Globus pallidus (tissue), 1 donor: Measurements from ENCODE around the gene ALDOB.

Source experiments
- DNase-seq: peaks from one replicate; pipeline ENCODE4 v3.0.0-alpha.2; 2015; ENCODE audit warnings: low spot score

The ALDOB gene

GRCh38 chr9:101435601-101436079 is at the start of gene ALDOB:
Gene ALDOB (minus strand): TSS chr9:101435774. CDS start chr9:101430887, 4,887 bp downstream.
- DNase-seq, result no peak

GRCh38 chr9:101484046-101484445 is 48.5 kb upstream of the ALDOB start:
- DNase-seq, result no peak

- no peak for DNase-seq
Observed at GRCh38 chr9:101481261-101481660, 45.7 kb upstream of the ALDOB start.

- no peak for DNase-seq
Observed at GRCh38 chr9:101480386-101480785, 44.8 kb upstream of the ALDOB start.

- DNase-seq, result no peak
Observed at GRCh38 chr9:101479338-101480030, 43.9 kb upstream of the ALDOB start.

GRCh38 chr9:101478906-101479305 is 43.3 kb upstream of the ALDOB start:
- DNase-seq, result no peak

GRCh38 chr9:101478444-101478843 is 42.9 kb upstream of the ALDOB start:
- DNase-seq, result no peak

- DNase-seq, result no peak
Observed at GRCh38 chr9:101477736-101478135, 42.2 kb upstream of the ALDOB start.

GRCh38 chr9:101477214-101477613 is 41.6 kb upstream of the ALDOB start:
- no peak for DNase-seq

GRCh38 chr9:101476576-101477208 is 41.1 kb upstream of the ALDOB start:
- no peak for DNase-seq

- DNase-seq, result no peak
Observed at GRCh38 chr9:101472891-101473290, 37.3 kb upstream of the ALDOB start.

- DNase-seq, result no peak
Observed at GRCh38 chr9:101470929-101471328, 35.4 kb upstream of the ALDOB start.

- DNase-seq, result no peak
Observed at GRCh38 chr9:101470021-101470420, 34.4 kb upstream of the ALDOB start.

- DNase-seq, result no peak
Observed at GRCh38 chr9:101469026-101469425, 33.5 kb upstream of the ALDOB start.

- DNase-seq, result peak; percentile 88
Observed at GRCh38 chr9:101468116-101468515, 32.5 kb upstream of the ALDOB start.

GRCh38 chr9:101467690-101468089 is 32.1 kb upstream of the ALDOB start:
- peak; percentile 54 for DNase-seq

GRCh38 chr9:101466863-101467262 is 31.3 kb upstream of the ALDOB start:
- DNase-seq, result no peak

- DNase-seq, result peak; percentile 81
Observed at GRCh38 chr9:101465326-101465915, 29.8 kb upstream of the ALDOB start.

- no peak for DNase-seq
Observed at GRCh38 chr9:101463397-101463796, 27.8 kb upstream of the ALDOB start.

GRCh38 chr9:101462558-101462957 is 27.0 kb upstream of the ALDOB start:
- no peak for DNase-seq

GRCh38 chr9:101460965-101461364 is 25.4 kb upstream of the ALDOB start:
- DNase-seq, result no peak

GRCh38 chr9:101458963-101459631 is 23.5 kb upstream of the ALDOB start:
- peak; percentile 89 for DNase-seq

GRCh38 chr9:101457003-101457402 is 21.4 kb upstream of the ALDOB start:
- DNase-seq, result no peak
